Muscle of leg (tissue), 16 donors: Measurements from ENCODE around the gene ZBTB34. TPM values are rescaled to one million over a fixed set of nuclear protein-coding genes. Genes with fewer than 3 reads are reported as not detected.
"Not testable (repeated sequence)": the region's sequence is repeated elsewhere in the genome, so short reads cannot be mapped to it uniquely, and the experiment has no call there.

Source experiments
- DNase-seq: peaks from one replicate; pipeline ENCODE4 v3.0.0; 2013
- H3K27ac ChIP-seq: one replicate; pipeline ENCODE4 v1.5.1; 2013; ENCODE audit warnings: mild to moderate bottlenecking, low read length, control low read depth
- H3K27me3 ChIP-seq: one replicate; pipeline ENCODE4 v1.6.1; 2013; ENCODE audit warnings: low read length; ENCODE audit not compliant: control insufficient read depth, insufficient read depth
- H3K36me3 ChIP-seq: one replicate; pipeline ENCODE4 v1.6.1; 2013; ENCODE audit warnings: low read length; ENCODE audit not compliant: control insufficient read depth, insufficient read depth
- H3K4me1 ChIP-seq: one replicate; pipeline ENCODE4 v1.6.1; 2013; ENCODE audit warnings: low read length; ENCODE audit not compliant: control insufficient read depth, insufficient read depth
- H3K4me3 ChIP-seq: one replicate; pipeline ENCODE4 v1.5.1; 2013; ENCODE audit warnings: low read length, control low read depth
- H3K9me3 ChIP-seq: replicated peaks from 2 replicates; pipeline ENCODE4 v1.6.1; 2013; ENCODE audit warnings: low read depth, low read length; ENCODE audit not compliant: control insufficient read depth
- WGBS: methylation state at CpG from one replicate; pipeline ENCODE4 v1.1.5; 2013; ENCODE audit warnings: missing lambda C conversion rate; ENCODE audit not compliant: insufficient coverage; 5-methylcytosine and 5-hydroxymethylcytosine counted together
- long read RNA-seq, 11 donors: transcript quantifications; one replicate each; lab custom pipeline, GENCODE V29; 2026
- polyA plus RNA-seq, 8 donors: library from polyadenylated mRNA; unstranded; fragments of 120-200 nt; gene quantifications; one replicate each; pipeline versions ENCODE4 v1.2.1 to v1.2.3, GENCODE V29; 2013; ENCODE audit warnings: inconsistent platforms in 1 of 8, low replicate concordance in 1 of 8; ENCODE audit not compliant: insufficient read length in 8 of 8, insufficient read depth in 1 of 8
- total RNA-seq: library from RNA; stranded (reverse); fragments of 120-200 nt; gene quantifications from one replicate; pipeline ENCODE4 v1.2.4, GENCODE V29; 2013

The ZBTB34 gene, protein sequence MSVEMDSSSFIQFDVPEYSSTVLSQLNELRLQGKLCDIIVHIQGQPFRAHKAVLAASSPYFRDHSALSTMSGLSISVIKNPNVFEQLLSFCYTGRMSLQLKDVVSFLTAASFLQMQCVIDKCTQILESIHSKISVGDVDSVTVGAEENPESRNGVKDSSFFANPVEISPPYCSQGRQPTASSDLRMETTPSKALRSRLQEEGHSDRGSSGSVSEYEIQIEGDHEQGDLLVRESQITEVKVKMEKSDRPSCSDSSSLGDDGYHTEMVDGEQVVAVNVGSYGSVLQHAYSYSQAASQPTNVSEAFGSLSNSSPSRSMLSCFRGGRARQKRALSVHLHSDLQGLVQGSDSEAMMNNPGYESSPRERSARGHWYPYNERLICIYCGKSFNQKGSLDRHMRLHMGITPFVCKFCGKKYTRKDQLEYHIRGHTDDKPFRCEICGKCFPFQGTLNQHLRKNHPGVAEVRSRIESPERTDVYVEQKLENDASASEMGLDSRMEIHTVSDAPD
- total RNA-seq, result 9.8 TPM
- 10 to 100 TPM in 6 of 8 donors, 1 to 10 TPM in 2; 8.4 to 13.7 (median 10.3) TPM for polyA plus RNA-seq
- long read RNA-seq, donor 1, full-length matches to known transcripts, result 5 of 5 reads
- long read RNA-seq, donor 1, partial matches to known transcripts, result 0 of 5 reads
- long read RNA-seq, donor 1, other reads (novel, unspliced or antisense), result 0 of 5 reads
- long read RNA-seq, donor 2, full-length matches to known transcripts, result 4 of 4 reads
- long read RNA-seq, donor 2, partial matches to known transcripts, result 0 of 4 reads
- long read RNA-seq, donor 2, other reads (novel, unspliced or antisense), result 0 of 4 reads
- long read RNA-seq, donor 3, full-length matches to known transcripts, result 19 of 19 reads
- long read RNA-seq, donor 3, partial matches to known transcripts, result 0 of 19 reads
- long read RNA-seq, donor 3, other reads (novel, unspliced or antisense), result 0 of 19 reads
- long read RNA-seq, donor 4, full-length matches to known transcripts, result 10 of 10 reads
- long read RNA-seq, donor 4, partial matches to known transcripts, result 0 of 10 reads
- long read RNA-seq, donor 4, other reads (novel, unspliced or antisense), result 0 of 10 reads
- long read RNA-seq, donor 5, full-length matches to known transcripts, result 31 of 31 reads
- long read RNA-seq, donor 5, partial matches to known transcripts, result 0 of 31 reads
- long read RNA-seq, donor 5, other reads (novel, unspliced or antisense), result 0 of 31 reads
- long read RNA-seq, donor 6, full-length matches to known transcripts, result 17 of 17 reads
- long read RNA-seq, donor 6, partial matches to known transcripts, result 0 of 17 reads
- long read RNA-seq, donor 6, other reads (novel, unspliced or antisense), result 0 of 17 reads
- long read RNA-seq, donor 7, full-length matches to known transcripts, result 22 of 22 reads
- long read RNA-seq, donor 7, partial matches to known transcripts, result 0 of 22 reads
- long read RNA-seq, donor 7, other reads (novel, unspliced or antisense), result 0 of 22 reads
- long read RNA-seq, donor 8, full-length matches to known transcripts, result 11 of 11 reads
- long read RNA-seq, donor 8, partial matches to known transcripts, result 0 of 11 reads
- long read RNA-seq, donor 8, other reads (novel, unspliced or antisense), result 0 of 11 reads
- long read RNA-seq, donor 9, full-length matches to known transcripts, result 10 of 10 reads
- long read RNA-seq, donor 9, partial matches to known transcripts, result 0 of 10 reads
- long read RNA-seq, donor 9, other reads (novel, unspliced or antisense), result 0 of 10 reads
- long read RNA-seq, donor 10, full-length matches to known transcripts, result 16 of 16 reads
- long read RNA-seq, donor 10, partial matches to known transcripts, result 0 of 16 reads
- long read RNA-seq, donor 10, other reads (novel, unspliced or antisense), result 0 of 16 reads
- long read RNA-seq, donor 11, full-length matches to known transcripts, result 19 of 19 reads
- long read RNA-seq, donor 11, partial matches to known transcripts, result 0 of 19 reads
- long read RNA-seq, donor 11, other reads (novel, unspliced or antisense), result 0 of 19 reads

DNA sequence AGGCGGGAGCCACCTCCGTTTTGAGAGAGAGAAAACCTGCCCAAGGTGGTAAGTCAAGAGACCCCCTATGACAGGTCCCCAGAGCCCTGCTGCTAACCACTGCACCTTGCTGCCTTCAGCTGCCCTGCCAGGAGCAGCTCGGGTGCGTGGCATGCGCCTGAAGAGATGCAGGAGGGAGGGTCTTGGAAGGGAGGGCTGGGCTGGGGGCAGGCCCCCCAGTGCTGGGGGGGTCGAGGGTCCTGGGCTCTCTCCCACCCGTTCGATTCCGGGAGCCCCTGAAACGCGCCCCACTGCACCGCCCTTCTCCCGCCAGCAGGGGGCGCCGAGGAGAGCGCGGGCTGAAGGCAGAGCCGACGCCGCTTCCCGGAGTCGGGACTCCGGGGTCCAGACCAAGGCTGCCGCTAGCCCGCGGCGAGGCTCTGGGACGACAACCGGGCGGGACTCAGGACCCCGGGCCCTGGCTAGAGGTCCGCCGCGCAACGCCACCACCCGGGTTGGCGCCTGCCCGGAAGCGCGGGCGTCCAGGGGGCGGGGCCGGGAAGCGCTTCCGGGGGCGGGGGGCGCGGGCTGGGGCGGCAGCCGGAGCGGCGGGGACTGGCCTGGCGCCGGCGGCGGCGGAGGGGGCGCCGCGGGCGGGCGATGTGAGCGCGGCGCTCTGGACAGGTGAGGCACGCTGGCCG is at the start of gene ZBTB34:
ZBTB34 (plus strand) TSS at position 563 of the 680 bp plus-strand sequence. CDS start 18,761 bp downstream, outside the sequence.
- H3K9me3 ChIP-seq, result no peaks in the 10 kb centered on the region
- peak within 1 kb of the TSS; percentile 74 for H3K4me3 ChIP-seq
- H3K4me1 ChIP-seq, result peaks cover 31% of the 10 kb centered on the region
- H3K36me3 ChIP-seq, result peaks cover 11% of the 10 kb centered on the region
- WGBS, result 0% methylated on average over 66 of the region's 67 CpGs
- peak within 1 kb of the TSS; percentile 79 for H3K27ac ChIP-seq
- DNase-seq, result peak; percentile 80
- peaks cover 8% of the 10 kb centered on the region for H3K27me3 ChIP-seq

DNA sequence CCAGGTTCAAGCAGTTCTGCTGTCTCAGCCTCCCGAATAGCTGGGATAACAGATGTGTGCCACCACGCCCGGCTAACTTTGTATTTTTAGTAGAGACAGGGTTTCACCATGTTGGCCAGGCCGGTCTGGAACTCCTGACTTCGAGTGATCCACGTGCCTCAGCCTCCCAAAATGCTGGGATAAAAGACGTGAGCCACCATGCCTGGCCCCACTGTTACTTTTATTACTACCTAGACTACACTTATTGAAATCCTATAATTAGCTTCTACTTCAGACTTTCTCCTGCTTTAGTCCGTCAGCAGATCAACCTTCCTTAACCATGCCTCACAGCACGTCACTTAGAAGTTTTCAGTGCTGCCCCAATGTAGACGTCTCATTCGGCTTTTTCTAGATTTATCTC is 47.4 kb upstream of the ZBTB34 start:
- Histone ChIP-seq H3K4me1 (no peaks in the 10 kb centered on the region), H3K9me3 (peaks cover 12% of the 10 kb centered on the region), H3K36me3 (peaks cover 21% of the 10 kb centered on the region), H3K4me3 (no peak overlapping the region), H3K27ac (no peak overlapping the region), H3K27me3 (no peaks in the 10 kb centered on the region)
- DNase-seq, result no peak
- WGBS, result 97% methylated on average over 8 of the region's 11 CpGs

DNA sequence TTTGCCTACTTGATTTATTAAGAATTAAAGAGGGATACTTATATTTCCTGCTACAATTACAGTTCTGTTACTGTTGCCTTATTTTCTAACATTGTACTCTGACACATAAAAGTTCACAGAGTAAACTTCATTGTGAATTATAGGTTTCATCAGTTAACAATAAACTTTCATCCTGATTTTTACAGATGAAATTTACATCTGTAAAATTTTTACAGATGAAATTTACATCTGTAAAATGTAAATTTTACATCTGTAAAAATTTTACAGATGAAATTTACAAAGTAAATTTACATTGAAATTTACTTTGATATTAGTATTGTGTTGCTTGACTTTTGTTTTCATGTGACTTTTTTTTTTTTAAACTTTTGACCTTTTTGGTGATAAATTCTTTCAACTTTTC is 46.3 kb upstream of the ZBTB34 start:
- H3K4me3 ChIP-seq, result no peak overlapping the region
- peaks cover 27% of the 10 kb centered on the region for H3K36me3 ChIP-seq
- H3K4me1 ChIP-seq, result no peaks in the 10 kb centered on the region
- DNase-seq, result no peak
- H3K27me3 ChIP-seq, result no peaks in the 10 kb centered on the region
- H3K27ac ChIP-seq, result no peak overlapping the region
- peaks cover 21% of the 10 kb centered on the region for H3K9me3 ChIP-seq

DNA sequence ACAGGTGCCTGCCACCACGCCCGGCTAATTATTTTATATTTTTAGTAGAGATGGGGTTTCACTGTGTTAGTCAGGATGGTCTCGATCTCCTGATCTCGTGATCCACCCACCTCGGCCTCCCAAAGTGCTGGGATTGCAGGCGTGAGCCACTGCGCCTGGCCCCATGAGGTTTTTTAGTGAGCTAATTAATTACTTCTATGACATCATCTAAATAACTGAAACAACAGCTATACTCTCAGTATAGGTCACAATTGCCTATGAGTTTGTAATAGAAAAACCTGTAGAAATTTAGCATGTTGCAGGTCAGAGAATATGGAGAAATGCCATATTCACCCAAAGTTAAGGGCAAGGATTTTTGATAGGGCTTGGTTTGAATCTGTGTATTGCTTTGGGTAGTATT is 42.8 kb upstream of the ZBTB34 start:
- Histone ChIP-seq H3K9me3 (peaks cover 34% of the 10 kb centered on the region), H3K36me3 (peaks cover 35% of the 10 kb centered on the region)
- H3K4me3 ChIP-seq, H3K4me1 ChIP-seq, H3K27me3 ChIP-seq, DNase-seq, H3K27ac ChIP-seq: not testable (repeated sequence)
- WGBS, result 100% methylated on average over 1 of the region's 7 CpGs

DNA sequence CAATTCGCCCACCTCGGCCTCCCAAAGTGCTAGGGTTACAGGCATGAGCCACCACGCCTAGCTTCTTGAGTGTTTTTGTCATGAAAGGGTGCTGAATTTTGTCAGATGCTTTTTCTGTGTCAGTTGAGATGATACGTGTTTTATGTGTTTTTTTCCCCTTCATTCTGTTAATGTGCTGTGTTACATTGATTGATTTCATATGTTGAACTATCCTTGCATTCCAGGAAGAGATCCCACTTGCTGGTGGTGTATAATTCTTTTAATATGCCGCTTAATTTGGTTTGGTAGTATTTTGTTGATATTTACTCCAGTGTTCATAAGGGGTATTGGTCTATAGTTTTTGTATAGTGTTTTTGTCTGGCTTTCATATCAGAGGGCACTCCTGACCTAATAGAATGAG is 42.0 kb upstream of the ZBTB34 start:
- no peak overlapping the region for H3K4me3 ChIP-seq
- H3K27ac ChIP-seq, result no peak overlapping the region
- peaks cover 30% of the 10 kb centered on the region for H3K36me3 ChIP-seq
- peaks cover 34% of the 10 kb centered on the region for H3K9me3 ChIP-seq
- no peak for DNase-seq
- no peaks in the 10 kb centered on the region for H3K27me3 ChIP-seq
- H3K4me1 ChIP-seq, result no peaks in the 10 kb centered on the region
- 97% methylated on average over 3 of the region's 5 CpGs for WGBS

DNA sequence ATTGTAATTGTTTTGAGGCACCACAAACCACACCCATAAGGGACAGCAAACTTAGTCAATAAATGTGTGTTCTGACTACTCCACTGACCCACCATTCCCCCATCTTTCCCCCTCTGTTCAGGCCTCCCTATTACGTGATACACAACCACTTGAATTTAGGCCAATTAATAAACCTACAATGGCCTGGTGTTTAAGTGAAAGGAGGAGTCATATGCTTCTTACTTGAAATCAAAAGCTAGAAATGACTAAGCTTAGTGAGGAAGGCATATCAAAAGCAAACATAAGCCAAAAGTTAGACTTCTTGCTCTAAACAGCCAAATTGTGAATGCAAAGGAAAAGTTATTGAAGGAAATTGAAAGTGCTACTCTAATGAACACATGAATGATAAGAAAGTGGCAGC is 41.0 kb upstream of the ZBTB34 start:
- Histone ChIP-seq H3K4me1 (no peaks in the 10 kb centered on the region), H3K27ac (no peak overlapping the region), H3K4me3 (no peak overlapping the region), H3K36me3 (peaks cover 30% of the 10 kb centered on the region), H3K27me3 (no peaks in the 10 kb centered on the region), H3K9me3 (peaks cover 32% of the 10 kb centered on the region)
- no peak for DNase-seq
- no CpG with 5 or more reads among the region's 1 CpG for WGBS

DNA sequence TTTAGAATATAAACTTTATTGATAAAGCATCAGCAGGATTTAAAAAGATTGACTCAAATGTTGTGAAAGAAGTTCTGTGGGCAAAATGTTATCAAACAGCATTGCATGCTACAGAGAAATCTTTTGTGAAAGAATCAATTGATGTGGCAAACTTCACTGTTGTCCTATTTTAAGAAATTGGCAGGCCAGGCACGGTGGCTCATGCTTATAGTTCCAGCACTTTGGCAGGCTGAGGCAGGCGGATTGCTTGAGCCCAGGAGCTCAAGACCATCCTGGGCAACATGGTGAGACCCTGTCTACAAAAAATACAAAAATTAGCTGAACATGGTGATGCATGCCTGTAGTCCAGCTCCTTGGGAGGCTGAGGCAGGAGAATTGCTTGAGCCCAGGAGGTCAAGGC is 38.2 kb upstream of the ZBTB34 start:
- H3K4me1 ChIP-seq, result no peaks in the 10 kb centered on the region
- H3K9me3 ChIP-seq, result peaks cover 28% of the 10 kb centered on the region
- H3K4me3 ChIP-seq, result no peak overlapping the region
- no peaks in the 10 kb centered on the region for H3K27me3 ChIP-seq
- peaks cover 34% of the 10 kb centered on the region for H3K36me3 ChIP-seq
- no peak overlapping the region for H3K27ac ChIP-seq
- WGBS, result 95% methylated on average over 2 of the region's 2 CpGs
- DNase-seq, result no peak

DNA sequence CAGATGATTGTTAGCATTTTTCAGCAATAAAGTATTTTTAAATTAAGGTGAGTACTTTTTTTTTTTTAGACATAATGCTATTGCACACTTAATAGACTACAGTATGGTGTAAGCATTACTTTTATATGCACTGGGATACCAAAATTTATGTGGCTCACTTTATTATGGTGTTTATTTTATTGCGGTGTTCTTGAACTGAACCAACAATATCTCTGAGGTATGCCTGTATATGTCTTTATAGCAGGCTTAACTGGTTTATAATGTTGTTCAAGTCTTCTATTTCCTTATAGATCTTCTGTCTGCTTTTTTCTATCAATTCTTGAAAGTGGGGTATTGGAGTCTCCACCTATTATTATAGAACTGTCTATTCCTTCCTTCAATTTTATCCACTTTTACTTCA is 37.6 kb upstream of the ZBTB34 start:
- Histone ChIP-seq H3K36me3 (peaks cover 36% of the 10 kb centered on the region), H3K27ac (no peak overlapping the region), H3K27me3 (no peaks in the 10 kb centered on the region), H3K4me1 (no peaks in the 10 kb centered on the region), H3K9me3 (peaks cover 24% of the 10 kb centered on the region), H3K4me3 (no peak overlapping the region)
- DNase-seq, result no peak
- WGBS, result no CpG with 5 or more reads among the region's 1 CpG
